Breast epithelium (tissue), 3 donors: ENCODE measurements around the gene NEIL3.

Source experiments
- POLR2A ChIP-seq: fragments of 450-650 bp; IDR thresholded peaks from one replicate; pipeline ENCODE4 v1.6.1; 2016; ENCODE audit warnings: antibody characterized with exemption, mild to moderate bottlenecking, moderate library complexity
- TF ChIP-seq, protein P1 (sequence below), 3 donors: fragments of 450-650 bp; IDR thresholded peaks; one replicate each; pipeline ENCODE4 v1.5.1; 2016 to 2017; ENCODE audit warnings: antibody characterized with exemption in 3 of 3, mild to moderate bottlenecking in 3 of 3, moderate library complexity in 3 of 3

DNA sequence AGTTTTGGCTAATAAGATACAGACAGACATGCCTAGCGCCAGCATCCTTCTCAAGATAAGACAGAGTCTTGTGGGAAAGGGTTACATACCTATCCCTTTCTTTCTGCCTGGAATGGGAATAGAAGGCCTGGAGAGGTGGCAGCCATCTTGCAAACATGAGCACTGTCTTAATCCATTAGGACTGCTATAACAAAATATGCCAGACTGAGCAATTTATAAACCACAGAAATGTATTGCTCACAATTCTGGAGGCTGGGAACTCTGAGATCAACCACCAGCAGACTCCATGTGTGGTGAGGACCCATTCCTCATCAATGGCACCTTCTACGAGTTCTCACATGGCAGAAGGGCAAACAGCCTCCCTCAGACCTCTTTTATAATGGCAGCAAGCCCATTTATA, 26.5 kb upstream of the NEIL3 start:
- TF ChIP-seq, protein P1, sequence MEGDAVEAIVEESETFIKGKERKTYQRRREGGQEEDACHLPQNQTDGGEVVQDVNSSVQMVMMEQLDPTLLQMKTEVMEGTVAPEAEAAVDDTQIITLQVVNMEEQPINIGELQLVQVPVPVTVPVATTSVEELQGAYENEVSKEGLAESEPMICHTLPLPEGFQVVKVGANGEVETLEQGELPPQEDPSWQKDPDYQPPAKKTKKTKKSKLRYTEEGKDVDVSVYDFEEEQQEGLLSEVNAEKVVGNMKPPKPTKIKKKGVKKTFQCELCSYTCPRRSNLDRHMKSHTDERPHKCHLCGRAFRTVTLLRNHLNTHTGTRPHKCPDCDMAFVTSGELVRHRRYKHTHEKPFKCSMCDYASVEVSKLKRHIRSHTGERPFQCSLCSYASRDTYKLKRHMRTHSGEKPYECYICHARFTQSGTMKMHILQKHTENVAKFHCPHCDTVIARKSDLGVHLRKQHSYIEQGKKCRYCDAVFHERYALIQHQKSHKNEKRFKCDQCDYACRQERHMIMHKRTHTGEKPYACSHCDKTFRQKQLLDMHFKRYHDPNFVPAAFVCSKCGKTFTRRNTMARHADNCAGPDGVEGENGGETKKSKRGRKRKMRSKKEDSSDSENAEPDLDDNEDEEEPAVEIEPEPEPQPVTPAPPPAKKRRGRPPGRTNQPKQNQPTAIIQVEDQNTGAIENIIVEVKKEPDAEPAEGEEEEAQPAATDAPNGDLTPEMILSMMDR (IDR thresholded peaks at IDR 0.05): no peak
- no peak for TF ChIP-seq POLR2A
